ENCODE measurements around the gene IPO11. TPM values are rescaled to one million over a fixed set of nuclear protein-coding genes. Genes with fewer than 3 reads are reported as not detected.

Gene IPO11
- total and polyA plus RNA-seq, 3 experiments from 2014 or later = 9.9 to 74.7 (median 70.0) TPM

DNA sequence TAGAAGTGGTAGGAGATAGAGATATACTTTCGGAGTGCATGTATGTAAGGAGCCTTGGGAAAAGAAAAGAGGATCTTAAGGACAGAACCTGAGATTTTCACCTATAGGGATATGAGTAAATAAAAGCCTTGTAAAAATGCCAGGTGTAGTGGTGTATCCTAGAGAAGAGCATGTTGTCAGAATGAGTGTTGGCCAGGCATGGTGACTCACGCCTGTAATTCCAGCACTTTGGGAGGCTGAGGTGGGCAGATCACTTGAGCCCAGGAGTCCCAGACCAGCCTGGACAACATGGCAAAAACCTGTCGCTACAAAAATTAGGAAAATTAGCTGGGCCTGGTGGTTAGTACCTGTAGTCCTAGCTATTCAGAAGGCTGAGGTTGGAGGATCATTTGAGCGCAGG, 76.0 kb downstream of the IPO11 start:
- H3K4me3 ChIP-seq (ENCODE audit: low read length) = no peak overlapping the region
- Mint-ChIP-seq H3K36me3 (peaks cover 0 to 59% (median 13%) of the 10 kb centered on the region in 3 donors), H3K27ac (peak overlapping the region in 1 of 8 donors; percentile 70), H3K4me3 (no peak overlapping the region), H3K9me3 (no peaks in the 10 kb centered on the region), H3K27me3 (no peaks in the 10 kb centered on the region), H3K4me1 (no peaks in the 10 kb centered on the region)
- no peak overlapping the region for H3K27ac ChIP-seq (ENCODE audit: low read depth, low read length)
- no peaks in the 10 kb centered on the region for H3K27me3 ChIP-seq (ENCODE audit: insufficient read depth, low read length, poor library complexity, severe bottlenecking)
- H3K36me3 ChIP-seq (ENCODE audit: insufficient read depth, low read length) = peaks cover under 1% of the 10 kb centered on the region
- POLR2A ChIA-PET = no interaction called here
- DNase-seq = no peak
- no peaks in the 10 kb centered on the region for H3K4me1 ChIP-seq (ENCODE audit: insufficient read depth, low read length)
- H3K9me3 ChIP-seq (ENCODE audit: low read length) = no peaks in the 10 kb centered on the region
- CTCF ChIA-PET = no interaction called here

DNA sequence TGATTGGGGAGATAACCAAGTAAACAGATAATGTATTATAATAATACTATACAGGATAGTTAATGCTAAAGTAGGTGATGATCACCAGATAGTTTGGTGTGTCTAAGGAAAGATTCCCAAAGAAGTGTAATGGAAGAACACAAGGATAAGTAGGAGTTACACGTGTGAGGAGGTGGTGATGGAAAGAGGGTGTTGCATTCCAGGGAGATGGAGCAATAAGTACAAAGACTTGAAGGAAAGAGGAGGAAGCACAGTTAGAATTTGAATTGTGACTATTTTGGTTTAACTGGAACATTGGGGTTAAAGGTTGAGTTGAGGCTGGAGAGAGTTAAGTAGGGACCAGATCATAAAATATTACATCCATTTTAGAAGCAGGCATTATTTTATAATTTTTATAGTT, 76.9 kb downstream of the IPO11 start:
- ChIA-PET POLR2A (no interaction called here), CTCF (no interaction called here)
- H3K9me3 Mint-ChIP-seq = no peaks in the 10 kb centered on the region
- no peaks in the 10 kb centered on the region for H3K4me1 Mint-ChIP-seq
- H3K27ac ChIP-seq (ENCODE audit: low read depth, low read length) = no peak overlapping the region
- H3K27me3 Mint-ChIP-seq = no peaks in the 10 kb centered on the region
- no peak overlapping the region for H3K4me3 Mint-ChIP-seq
- no peak for DNase-seq
- no peaks in the 10 kb centered on the region for H3K27me3 ChIP-seq (ENCODE audit: insufficient read depth, low read length, poor library complexity, severe bottlenecking)
- no peaks in the 10 kb centered on the region for H3K36me3 ChIP-seq (ENCODE audit: insufficient read depth, low read length)
- no peaks in the 10 kb centered on the region for H3K9me3 ChIP-seq (ENCODE audit: low read length)
- H3K4me3 ChIP-seq (ENCODE audit: low read length) = no peak overlapping the region
- H3K36me3 Mint-ChIP-seq = peaks cover 0 to 54% (median 13%) of the 10 kb centered on the region in 3 donors
- H3K27ac Mint-ChIP-seq = peak overlapping the region in 4 of 8 donors; percentile 0 to 78 (median 16)
- H3K4me1 ChIP-seq (ENCODE audit: insufficient read depth, low read length) = no peaks in the 10 kb centered on the region

DNA sequence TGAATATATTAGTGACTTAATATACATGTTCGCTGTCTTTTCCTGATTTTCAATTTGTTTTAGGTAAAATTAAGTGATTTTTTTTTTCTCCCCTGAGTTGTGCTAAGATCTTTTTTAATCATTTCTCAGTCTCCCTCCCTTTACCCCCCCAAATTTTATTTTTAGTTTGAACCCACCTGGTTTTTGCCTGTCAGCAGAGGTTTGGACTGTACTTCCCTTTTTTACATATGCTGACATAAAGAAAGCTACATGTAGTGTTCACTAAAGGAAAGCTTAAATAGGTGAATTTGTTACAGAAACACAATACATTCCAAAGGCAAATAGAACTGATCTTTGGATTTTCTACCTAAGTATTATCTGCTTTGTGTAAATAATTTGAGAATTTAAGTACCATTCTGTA, 82.2 kb downstream of the IPO11 start:
- Histone ChIP-seq H3K9me3 (ENCODE audit: low read length) (no peaks in the 10 kb centered on the region), H3K36me3 (ENCODE audit: insufficient read depth, low read length) (no peaks in the 10 kb centered on the region), H3K27me3 (ENCODE audit: insufficient read depth, low read length, poor library complexity, severe bottlenecking) (no peaks in the 10 kb centered on the region), H3K4me1 (ENCODE audit: insufficient read depth, low read length) (no peaks in the 10 kb centered on the region), H3K27ac (ENCODE audit: low read depth, low read length) (no peak overlapping the region), H3K4me3 (ENCODE audit: low read length) (no peak overlapping the region)
- ChIA-PET CTCF (interaction anchor here (1.3 kb wide), 1 partner anchor 20 kb away, joined by 3 read pairs; no protein-coding TSS in a partner anchor), POLR2A (no interaction called here)
- Mint-ChIP-seq H3K4me3 (no peak overlapping the region), H3K9me3 (no peaks in the 10 kb centered on the region), H3K4me1 (no peaks in the 10 kb centered on the region), H3K36me3 (peaks cover 0 to 56% (median 15%) of the 10 kb centered on the region in 3 donors), H3K27me3 (no peaks in the 10 kb centered on the region), H3K27ac (no peak overlapping the region)
- no peak for DNase-seq

DNA sequence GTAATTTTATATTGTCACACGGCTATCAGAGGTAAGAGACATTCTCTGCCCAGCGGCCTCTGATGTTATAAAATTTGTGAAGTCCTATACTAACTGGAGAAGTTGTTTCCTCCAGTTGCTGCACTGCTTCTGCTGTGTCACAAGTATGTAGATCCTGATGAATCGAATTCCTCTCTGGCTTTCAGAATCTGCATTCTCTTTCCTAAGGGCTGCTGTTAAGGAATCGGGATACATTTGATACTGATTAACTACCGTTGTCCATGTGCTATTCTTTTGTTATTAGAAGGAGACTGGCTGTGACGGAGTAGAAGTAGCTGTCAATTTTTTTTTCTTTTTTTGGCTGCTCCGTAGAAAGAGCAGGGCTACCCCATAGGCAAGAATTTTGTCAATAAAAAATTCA, 84.3 kb downstream of the IPO11 start:
- no peak for DNase-seq
- no peaks in the 10 kb centered on the region for H3K4me1 Mint-ChIP-seq
- Histone ChIP-seq H3K4me3 (ENCODE audit: low read length) (no peak overlapping the region), H3K27ac (ENCODE audit: low read depth, low read length) (no peak overlapping the region), H3K4me1 (ENCODE audit: insufficient read depth, low read length) (no peaks in the 10 kb centered on the region), H3K36me3 (ENCODE audit: insufficient read depth, low read length) (no peaks in the 10 kb centered on the region), H3K9me3 (ENCODE audit: low read length) (no peaks in the 10 kb centered on the region), H3K27me3 (ENCODE audit: insufficient read depth, low read length, poor library complexity, severe bottlenecking) (no peaks in the 10 kb centered on the region)
- no peak overlapping the region for H3K27ac Mint-ChIP-seq
- ChIA-PET POLR2A (no interaction called here), CTCF (no interaction called here)
- H3K9me3 Mint-ChIP-seq = no peaks in the 10 kb centered on the region
- no peaks in the 10 kb centered on the region for H3K27me3 Mint-ChIP-seq
- H3K36me3 Mint-ChIP-seq = peaks cover 0 to 59% (median 17%) of the 10 kb centered on the region in 3 donors
- H3K4me3 Mint-ChIP-seq = no peak overlapping the region

DNA sequence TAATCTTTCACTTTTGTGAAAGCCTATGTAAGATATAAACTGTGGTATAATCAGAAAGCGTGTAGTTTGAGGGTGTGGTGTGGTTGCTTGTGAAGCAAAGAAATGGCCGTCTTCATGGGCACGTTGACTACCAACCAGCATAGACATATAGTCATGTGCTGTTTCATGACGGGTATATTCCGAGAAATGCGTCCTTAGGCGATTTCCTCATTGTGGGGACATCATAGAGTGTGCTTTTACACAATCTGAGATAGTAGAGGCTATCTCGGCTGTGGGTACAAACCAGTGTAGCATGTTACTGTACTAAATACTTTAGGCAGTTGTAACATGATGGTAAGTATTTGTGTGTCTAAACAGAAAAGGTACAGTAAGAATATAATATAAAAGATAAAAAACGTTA, 86.4 kb downstream of the IPO11 start:
- H3K27ac ChIP-seq (ENCODE audit: low read depth, low read length) = no peak overlapping the region
- no peak for DNase-seq
- no peaks in the 10 kb centered on the region for H3K4me1 ChIP-seq (ENCODE audit: insufficient read depth, low read length)
- no peaks in the 10 kb centered on the region for H3K36me3 ChIP-seq (ENCODE audit: insufficient read depth, low read length)
- H3K27ac Mint-ChIP-seq = no peak overlapping the region
- H3K9me3 ChIP-seq (ENCODE audit: low read length) = no peaks in the 10 kb centered on the region
- ChIA-PET POLR2A (no interaction called here), CTCF (no interaction called here)
- no peak overlapping the region for H3K4me3 Mint-ChIP-seq
- H3K27me3 ChIP-seq (ENCODE audit: insufficient read depth, low read length, poor library complexity, severe bottlenecking) = no peaks in the 10 kb centered on the region
- H3K9me3 Mint-ChIP-seq = no peaks in the 10 kb centered on the region
- H3K36me3 Mint-ChIP-seq = peaks cover 0 to 67% (median 19%) of the 10 kb centered on the region in 3 donors
- H3K27me3 Mint-ChIP-seq = no peaks in the 10 kb centered on the region
- no peak overlapping the region for H3K4me3 ChIP-seq (ENCODE audit: low read length)
- H3K4me1 Mint-ChIP-seq = no peaks in the 10 kb centered on the region

DNA sequence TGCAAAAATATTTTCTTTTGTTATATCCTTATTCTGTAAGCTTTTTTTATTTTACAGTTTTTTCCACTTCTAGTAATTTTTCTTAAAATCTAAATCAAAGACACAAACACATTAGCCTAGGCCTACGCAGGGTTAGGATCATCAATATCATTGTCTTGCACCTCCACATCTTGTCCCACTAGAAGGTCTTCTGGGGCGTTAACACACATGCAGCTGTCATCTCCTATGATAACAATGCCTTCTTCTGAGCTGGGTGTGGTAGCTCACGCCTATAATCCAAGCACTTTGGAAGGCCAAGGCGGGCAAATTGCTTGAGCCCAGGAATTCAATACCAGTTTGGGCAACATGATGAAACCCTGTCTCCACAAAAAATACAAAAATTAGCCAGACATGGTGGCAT, 87.2 kb downstream of the IPO11 start:
- H3K4me3 Mint-ChIP-seq = no peak overlapping the region
- peak overlapping the region in 1 of 8 donors; percentile 85 for H3K27ac Mint-ChIP-seq
- H3K27me3 Mint-ChIP-seq = no peaks in the 10 kb centered on the region
- H3K4me1 Mint-ChIP-seq = no peaks in the 10 kb centered on the region
- Histone ChIP-seq H3K4me1 (ENCODE audit: insufficient read depth, low read length) (no peaks in the 10 kb centered on the region), H3K27me3 (ENCODE audit: insufficient read depth, low read length, poor library complexity, severe bottlenecking) (no peaks in the 10 kb centered on the region), H3K4me3 (ENCODE audit: low read length) (no peak overlapping the region), H3K27ac (ENCODE audit: low read depth, low read length) (no peak overlapping the region), H3K9me3 (ENCODE audit: low read length) (no peaks in the 10 kb centered on the region), H3K36me3 (ENCODE audit: insufficient read depth, low read length) (no peaks in the 10 kb centered on the region)
- ChIA-PET POLR2A (no interaction called here), CTCF (no interaction called here)
- H3K36me3 Mint-ChIP-seq = peaks cover 0 to 64% (median 20%) of the 10 kb centered on the region in 3 donors
- DNase-seq = no peak
- H3K9me3 Mint-ChIP-seq = no peaks in the 10 kb centered on the region

DNA sequence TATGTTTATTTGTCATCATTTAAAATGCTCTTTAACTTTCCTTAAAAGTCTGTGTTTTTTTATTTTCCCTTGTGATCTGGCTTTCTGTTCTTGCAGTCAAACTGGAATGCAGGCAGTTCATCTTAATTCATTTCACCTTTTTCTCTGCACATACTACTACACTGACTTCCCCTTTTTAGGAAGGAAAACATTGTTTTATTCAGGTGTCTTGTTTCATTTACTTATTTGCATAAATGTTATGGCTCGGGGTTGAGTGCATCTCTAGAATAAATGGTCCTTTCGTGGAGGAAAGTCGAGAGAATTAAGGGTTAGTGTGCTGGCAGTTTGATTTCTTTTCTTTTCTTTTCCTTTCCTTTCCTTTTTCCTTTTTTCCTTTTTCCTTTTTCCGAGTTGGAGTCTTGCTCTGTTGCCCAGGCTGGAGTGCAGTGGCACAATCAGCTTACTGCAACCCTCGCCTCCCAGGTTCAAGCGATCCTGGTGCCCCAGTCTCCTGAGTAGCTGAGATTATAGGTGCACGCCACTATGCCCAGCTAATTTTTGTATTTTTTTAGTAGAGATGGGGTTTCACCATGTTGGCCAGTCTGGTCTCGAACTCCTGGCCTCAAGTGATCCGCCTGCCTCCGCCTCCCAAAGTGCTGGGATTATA, 90.0 kb downstream of the IPO11 start:
- no peaks in the 10 kb centered on the region for H3K36me3 ChIP-seq (ENCODE audit: insufficient read depth, low read length)
- no peak overlapping the region for H3K4me3 Mint-ChIP-seq
- POLR2A ChIA-PET = no interaction called here

DNA sequence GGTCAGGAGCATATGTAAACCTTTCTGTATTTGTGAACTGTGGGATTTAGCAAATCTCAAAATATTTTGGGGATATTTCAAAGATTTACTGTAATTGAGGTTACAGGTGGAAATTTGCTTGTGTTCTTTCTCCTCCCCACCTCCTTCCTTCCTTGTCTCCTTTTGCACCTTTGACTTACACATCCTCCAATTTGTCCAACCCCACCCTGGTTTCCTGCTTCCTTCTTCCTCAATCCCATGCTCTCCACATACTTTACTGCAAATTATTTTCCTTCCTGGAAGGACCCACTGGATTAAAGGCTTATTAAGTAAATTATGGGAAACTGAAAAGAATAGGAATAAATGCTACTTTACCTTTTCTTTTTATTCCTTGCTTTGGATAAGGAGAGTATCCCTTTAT, 91.6 kb downstream of the IPO11 start:
- DNase-seq = no peak
- Histone ChIP-seq H3K4me3 (ENCODE audit: low read length) (no peak overlapping the region), H3K27ac (ENCODE audit: low read depth, low read length) (no peak overlapping the region), H3K27me3 (ENCODE audit: insufficient read depth, low read length, poor library complexity, severe bottlenecking) (no peaks in the 10 kb centered on the region), H3K36me3 (ENCODE audit: insufficient read depth, low read length) (no peaks in the 10 kb centered on the region), H3K9me3 (ENCODE audit: low read length) (no peaks in the 10 kb centered on the region), H3K4me1 (ENCODE audit: insufficient read depth, low read length) (no peaks in the 10 kb centered on the region)
- ChIA-PET POLR2A (no interaction called here), CTCF (no interaction called here)
- Mint-ChIP-seq H3K4me1 (no peaks in the 10 kb centered on the region), H3K4me3 (no peak overlapping the region), H3K27me3 (no peaks in the 10 kb centered on the region), H3K9me3 (peaks cover 0 to 1% (median 0%) of the 10 kb centered on the region in 5 donors), H3K27ac (no peak overlapping the region), H3K36me3 (peaks cover 7 to 72% (median 40%) of the 10 kb centered on the region in 3 donors)

More for the DNA sequence above, 90.0 kb downstream of the IPO11 start:
- Histone ChIP-seq H3K9me3 (ENCODE audit: low read length) (no peaks in the 10 kb centered on the region), H3K4me3 (ENCODE audit: low read length) (no peak overlapping the region), H3K27me3 (ENCODE audit: insufficient read depth, low read length, poor library complexity, severe bottlenecking) (no peaks in the 10 kb centered on the region), H3K27ac (ENCODE audit: low read depth, low read length) (no peak overlapping the region), H3K4me1 (ENCODE audit: insufficient read depth, low read length) (no peaks in the 10 kb centered on the region)
- DNase-seq = no peak
- Mint-ChIP-seq H3K36me3 (peaks cover 0 to 68% (median 35%) of the 10 kb centered on the region in 3 donors), H3K27me3 (no peaks in the 10 kb centered on the region), H3K27ac (peak overlapping the region in 1 of 8 donors; percentile 35), H3K9me3 (no peaks in the 10 kb centered on the region), H3K4me1 (no peaks in the 10 kb centered on the region)
- CTCF ChIA-PET = no interaction called here
